PC-9 (cell line): Measurements from ENCODE around the gene RNF220. TPM values are rescaled to one million over a fixed set of nuclear protein-coding genes. Genes with fewer than 3 reads are reported as not detected.

Experiments used
- BruUV-seq: library from RNA; stranded (reverse); fragments of 400-500 nt; replicated peaks from 2 replicates; lab custom pipeline; 2021; lab: Mats Ljungman, UMichigan
- CTCF ChIA-PET: fragments of 300-600 bp; sonication (Branson Sonifier 250); formaldehyde crosslinking; loops from one replicate; lab custom pipeline; 2022; ENCODE audit warnings: antibody characterized with exemption; lab: Charles Lee
- POLR2A ChIA-PET: fragments of 300-600 bp; sonication (Branson Sonifier 250); formaldehyde crosslinking; loops from one replicate; lab custom pipeline; 2022; ENCODE audit warnings: antibody characterized with exemption; ENCODE audit not compliant: unreplicated experiment; lab: Charles Lee
- DNase-seq, 2 experiments: peaks; one replicate each; pipeline versions ENCODE4 v3.0.0 to v3.0.0-alpha.2; 2015 to 2022; ENCODE audit warnings: mixed read lengths in 1 of 2
- H2AFZ ChIP-seq: fragments of 200-600 bp; sonication (generic); 2 replicates; pipeline ENCODE4 v1.8.1; 2017; ENCODE audit warnings: antibody characterized with exemption
- H3F3A ChIP-seq: fragments of 200-600 bp; sonication (generic); 2 replicates; pipeline ENCODE4 v1.8.1; 2017; ENCODE audit warnings: antibody characterized with exemption, mild to moderate bottlenecking, low read depth; ENCODE audit not compliant: insufficient read depth
- H3K27ac ChIP-seq: fragments of 200-600 bp; sonication (generic); 2 replicates; pipeline ENCODE4 v1.6.1; 2016; ENCODE audit warnings: mixed run types
- H3K27me3 ChIP-seq: fragments of 200-600 bp; sonication (generic); 2 replicates; pipeline ENCODE4 v1.6.1; 2016; ENCODE audit warnings: low read depth, mixed run types; ENCODE audit not compliant: insufficient read depth
- H3K36me3 ChIP-seq: fragments of 200-600 bp; sonication (generic); 2 replicates; pipeline ENCODE4 v1.6.1; 2016; ENCODE audit warnings: low read depth, mixed run types
- H3K4me1 ChIP-seq: fragments of 200-600 bp; sonication (generic); replicated peaks from 2 replicates; pipeline ENCODE4 v1.6.1; 2016; ENCODE audit warnings: mixed run types; ENCODE audit not compliant: insufficient read depth
- H3K4me2 ChIP-seq: fragments of 200-600 bp; sonication (generic); 2 replicates; pipeline ENCODE4 v1.6.1; 2017; ENCODE audit warnings: mixed run types
- H3K4me3 ChIP-seq: fragments of 200-600 bp; sonication (generic); 2 replicates; pipeline ENCODE4 v1.6.1; 2016; ENCODE audit warnings: mixed run types
- H3K79me2 ChIP-seq: fragments of 200-600 bp; sonication (generic); 2 replicates; pipeline ENCODE4 v1.6.1; 2017; ENCODE audit warnings: low read depth, mixed run types
- H3K9me2 ChIP-seq: fragments of 200-600 bp; sonication (generic); 2 replicates; pipeline ENCODE4 v1.8.1; 2017; ENCODE audit warnings: mild to moderate bottlenecking; ENCODE audit not compliant: insufficient read depth
- H3K9me3 ChIP-seq: fragments of 200-600 bp; sonication (generic); 2 replicates; pipeline ENCODE4 v1.8.1; 2016; ENCODE audit warnings: low read depth; ENCODE audit not compliant: insufficient read depth
- H4K20me1 ChIP-seq: fragments of 200-600 bp; sonication (generic); 2 replicates; pipeline ENCODE4 v1.8.1; 2017; ENCODE audit not compliant: insufficient read depth
- EZH2 ChIP-seq: fragments of 200-600 bp; sonication (generic); IDR thresholded peaks from 2 replicates; pipeline ENCODE4 v1.8.0; 2017; ENCODE audit warnings: antibody characterized with exemption, low read depth
- intact Hi-C: fragments of 100-400 bp; cut with micrococcal nuclease; formaldehyde crosslinking; loops from one replicate; pipeline ENCODE4 v1.10.0; 2022; ENCODE audit not compliant: unreplicated experiment
- total RNA-seq: library from RNA; stranded (reverse); gene quantifications from 2 replicates; pipeline ENCODE4 v1.2.3, GENCODE V29; 2021
- TF ChIP-seq, protein P1 (sequence below): fragments of 200-600 bp; sonication (generic); conservative IDR thresholded peaks from 2 replicates; pipeline ENCODE4 v1.6.1; 2017; ENCODE audit warnings: mixed run types, antibody characterized with exemption, mild to moderate bottlenecking, moderate library complexity

The RNF220 gene
- total RNA-seq, 1 experiment from 2014 or later: 82.9 TPM

DNA sequence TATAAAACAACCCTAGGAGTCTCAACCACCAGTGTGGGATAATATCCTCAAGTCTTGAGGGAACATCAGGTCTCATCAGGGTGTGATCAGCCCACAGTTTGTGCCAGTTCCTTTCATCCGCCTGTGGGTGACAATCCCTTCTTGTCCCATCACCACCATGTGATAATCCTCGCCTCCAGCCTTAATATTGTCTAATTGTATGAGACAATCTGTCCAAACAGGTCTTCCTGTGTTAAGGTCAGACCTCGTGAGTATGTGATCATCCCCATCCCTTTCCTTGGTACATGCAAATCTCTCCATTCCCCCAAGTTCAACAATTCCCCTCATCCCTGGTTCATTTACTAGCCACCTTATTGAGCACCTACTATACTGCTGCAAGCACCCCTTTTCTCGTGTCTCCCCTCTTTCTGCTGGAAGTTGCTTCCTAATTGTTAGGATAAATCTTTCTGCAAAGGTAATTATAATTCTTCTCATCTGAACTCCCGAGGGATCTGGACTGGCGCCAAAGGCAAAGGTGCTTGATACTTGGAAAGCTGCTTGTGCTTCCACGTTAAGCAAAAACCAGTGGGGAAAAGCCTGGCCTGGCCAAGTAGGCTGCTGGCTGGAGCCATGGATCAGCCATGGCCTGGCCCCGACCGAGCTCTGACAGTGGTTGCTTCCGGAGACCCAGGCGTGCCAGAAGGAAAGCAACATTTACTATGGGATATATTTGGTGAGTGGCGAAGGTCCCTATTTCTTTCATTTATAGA is 92.5 kb downstream of the RNF220 start:
- H3K9me2 ChIP-seq: no peaks in the 10 kb centered on the region
- H3K27ac ChIP-seq: no peak overlapping the region
- no peaks in the 10 kb centered on the region for H3K36me3 ChIP-seq
- H2AFZ ChIP-seq: no peak overlapping the region
- H3K27me3 ChIP-seq: no peaks in the 10 kb centered on the region
- H3K79me2 ChIP-seq: no peaks in the 10 kb centered on the region
- no TSS peak for BruUV-seq
- H3K4me1 ChIP-seq: no peaks in the 10 kb centered on the region
- DNase-seq: no peak
- no peaks in the 10 kb centered on the region for H3K9me3 ChIP-seq
- no peaks in the 10 kb centered on the region for H3F3A ChIP-seq
- no peaks in the 10 kb centered on the region for H4K20me1 ChIP-seq
- no peak overlapping the region for H3K4me2 ChIP-seq
- intact Hi-C loops: no loop called here
- no peak for TF ChIP-seq EZH2
- TF ChIP-seq, protein P1, sequence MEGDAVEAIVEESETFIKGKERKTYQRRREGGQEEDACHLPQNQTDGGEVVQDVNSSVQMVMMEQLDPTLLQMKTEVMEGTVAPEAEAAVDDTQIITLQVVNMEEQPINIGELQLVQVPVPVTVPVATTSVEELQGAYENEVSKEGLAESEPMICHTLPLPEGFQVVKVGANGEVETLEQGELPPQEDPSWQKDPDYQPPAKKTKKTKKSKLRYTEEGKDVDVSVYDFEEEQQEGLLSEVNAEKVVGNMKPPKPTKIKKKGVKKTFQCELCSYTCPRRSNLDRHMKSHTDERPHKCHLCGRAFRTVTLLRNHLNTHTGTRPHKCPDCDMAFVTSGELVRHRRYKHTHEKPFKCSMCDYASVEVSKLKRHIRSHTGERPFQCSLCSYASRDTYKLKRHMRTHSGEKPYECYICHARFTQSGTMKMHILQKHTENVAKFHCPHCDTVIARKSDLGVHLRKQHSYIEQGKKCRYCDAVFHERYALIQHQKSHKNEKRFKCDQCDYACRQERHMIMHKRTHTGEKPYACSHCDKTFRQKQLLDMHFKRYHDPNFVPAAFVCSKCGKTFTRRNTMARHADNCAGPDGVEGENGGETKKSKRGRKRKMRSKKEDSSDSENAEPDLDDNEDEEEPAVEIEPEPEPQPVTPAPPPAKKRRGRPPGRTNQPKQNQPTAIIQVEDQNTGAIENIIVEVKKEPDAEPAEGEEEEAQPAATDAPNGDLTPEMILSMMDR: no peak
- CTCF ChIA-PET: no interaction called here
- no peak overlapping the region for H3K4me3 ChIP-seq
- POLR2A ChIA-PET: no interaction called here

DNA sequence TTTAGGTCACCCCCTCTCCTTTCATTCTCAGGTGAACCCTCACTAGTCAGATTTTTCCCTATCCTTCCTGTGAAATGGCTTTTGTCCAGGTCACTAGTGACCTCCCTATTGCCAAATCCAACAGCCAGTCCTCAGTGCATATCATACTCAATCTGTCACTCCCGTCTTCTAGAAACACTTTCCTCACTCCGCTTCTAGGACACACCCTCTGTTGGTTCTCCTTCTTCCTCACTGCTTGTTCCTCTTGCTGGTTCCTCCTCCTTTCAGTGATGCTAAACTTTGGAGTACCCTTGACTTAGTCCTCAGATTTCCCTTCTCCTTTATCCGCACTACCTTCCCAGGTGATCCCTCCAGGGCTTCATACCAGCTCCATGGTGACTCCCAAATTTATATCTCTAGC is 94.3 kb downstream of the RNF220 start:
- no peaks in the 10 kb centered on the region for H3K4me1 ChIP-seq
- H3K4me2 ChIP-seq: no peak overlapping the region
- no peak overlapping the region for H3K27ac ChIP-seq
- CTCF ChIA-PET: no interaction called here
- DNase-seq: no peak
- TF ChIP-seq EZH2: no peak
- TF ChIP-seq, protein P1: no peak
- no peaks in the 10 kb centered on the region for H3K36me3 ChIP-seq
- no peaks in the 10 kb centered on the region for H3K9me3 ChIP-seq
- POLR2A ChIA-PET: no interaction called here
- H4K20me1 ChIP-seq: no peaks in the 10 kb centered on the region
- no peak overlapping the region for H2AFZ ChIP-seq
- H3F3A ChIP-seq: no peaks in the 10 kb centered on the region
- H3K9me2 ChIP-seq: no peaks in the 10 kb centered on the region
- no peaks in the 10 kb centered on the region for H3K79me2 ChIP-seq
- BruUV-seq: no TSS peak
- H3K4me3 ChIP-seq: no peak overlapping the region
- H3K27me3 ChIP-seq: no peaks in the 10 kb centered on the region
- intact Hi-C loops: no loop called here

- Histone ChIP-seq H3K4me1 (no peaks in the 10 kb centered on the region), H3K4me3 (no peak overlapping the region), H3K9me3 (no peaks in the 10 kb centered on the region), H3K27me3 (no peaks in the 10 kb centered on the region), H3K79me2 (no peaks in the 10 kb centered on the region), H2AFZ (no peak overlapping the region), H4K20me1 (no peaks in the 10 kb centered on the region), H3K27ac (no peak overlapping the region), H3K9me2 (no peaks in the 10 kb centered on the region), H3K36me3 (no peaks in the 10 kb centered on the region), H3K4me2 (no peak overlapping the region), H3F3A (no peaks in the 10 kb centered on the region)
- ChIA-PET POLR2A (no interaction called here), CTCF (interaction anchor here (0.6 to 1.0 kb wide), 2 partner anchors 67 to 122 kb away, joined by 6 to 10 read pairs; no protein-coding TSS in a partner anchor)
- BruUV-seq: no TSS peak
- intact Hi-C loops: no loop called here
- TF ChIP-seq, protein P1: no peak
- TF ChIP-seq EZH2: no peak
- DNase-seq: no peak
Observed at GRCh38 chr1:44500181-44501046, 95.4 kb downstream of the RNF220 start.
